Mononuclear cell (primary cell): ENCODE measurements around the gene BICC1. TPM values are rescaled to one million over a fixed set of nuclear protein-coding genes. Genes with fewer than 3 reads are reported as not detected.

Experiments
- H3K27me3 ChIP-seq: 2 replicates; pipeline ENCODE4 v1.6.0; 2011; ENCODE audit warnings: low read length, control low read depth; ENCODE audit not compliant: insufficient read depth
- H3K4me1 ChIP-seq: 2 replicates; pipeline ENCODE4 v1.5.1; 2011; ENCODE audit warnings: mild to moderate bottlenecking, low read length, control low read depth; ENCODE audit not compliant: insufficient read depth
- H3K4me3 ChIP-seq: 2 replicates; pipeline ENCODE4 v1.5.1; 2011; ENCODE audit warnings: mild to moderate bottlenecking, low read length, moderate library complexity
- H3K9me3 ChIP-seq: 2 replicates; pipeline ENCODE4 v1.5.1; 2011; ENCODE audit warnings: low read depth, mild to moderate bottlenecking, control low read depth, low read length
- total RNA-seq: library from RNA; depleted of rRNA; stranded (reverse); fragments of >200 nt; gene quantifications from one replicate; pipeline ENCODE4 v1.2.3, GENCODE V29; 2012

BICC1 gene
- total RNA-seq, 1 donor = 0.21 TPM

GRCh38 chr10:58704671-58705141, 192.0 kb downstream of the BICC1 start:
- Histone ChIP-seq H3K27me3 (no peaks in the 10 kb centered on the region), H3K4me1 (no peaks in the 10 kb centered on the region), H3K4me3 (no peak overlapping the region), H3K9me3 (no peaks in the 10 kb centered on the region)

- Histone ChIP-seq H3K9me3 (no peaks in the 10 kb centered on the region), H3K4me1 (no peaks in the 10 kb centered on the region), H3K27me3 (no peaks in the 10 kb centered on the region), H3K4me3 (no peak overlapping the region)
Observed at GRCh38 chr10:58706836-58707235, 194.2 kb downstream of the BICC1 start.

GRCh38 chr10:58712141-58712540, 199.5 kb downstream of the BICC1 start:
- Histone ChIP-seq H3K4me3 (no peak overlapping the region), H3K27me3 (no peaks in the 10 kb centered on the region), H3K9me3 (no peaks in the 10 kb centered on the region), H3K4me1 (no peaks in the 10 kb centered on the region)

- no peaks in the 10 kb centered on the region for H3K9me3 ChIP-seq
- H3K27me3 ChIP-seq = no peaks in the 10 kb centered on the region
- no peak overlapping the region for H3K4me3 ChIP-seq
- H3K4me1 ChIP-seq = no peaks in the 10 kb centered on the region
Observed at GRCh38 chr10:58712982-58713381, 200.3 kb downstream of the BICC1 start.

- Histone ChIP-seq H3K4me1 (no peaks in the 10 kb centered on the region), H3K4me3 (no peak overlapping the region), H3K27me3 (no peaks in the 10 kb centered on the region), H3K9me3 (no peaks in the 10 kb centered on the region)
Observed at GRCh38 chr10:58714409-58714808, 201.7 kb downstream of the BICC1 start.

GRCh38 chr10:58715061-58715460, 202.4 kb downstream of the BICC1 start:
- no peaks in the 10 kb centered on the region for H3K9me3 ChIP-seq
- no peaks in the 10 kb centered on the region for H3K4me1 ChIP-seq
- H3K27me3 ChIP-seq = no peaks in the 10 kb centered on the region
- H3K4me3 ChIP-seq = no peak overlapping the region

- H3K9me3 ChIP-seq = no peaks in the 10 kb centered on the region
- H3K4me3 ChIP-seq = no peak overlapping the region
- H3K27me3 ChIP-seq = no peaks in the 10 kb centered on the region
- H3K4me1 ChIP-seq = no peaks in the 10 kb centered on the region
Observed at GRCh38 chr10:58718596-58718995, 205.9 kb downstream of the BICC1 start.

- Histone ChIP-seq H3K4me3 (no peak overlapping the region), H3K9me3 (no peaks in the 10 kb centered on the region), H3K4me1 (no peaks in the 10 kb centered on the region), H3K27me3 (no peaks in the 10 kb centered on the region)
Observed at GRCh38 chr10:58721601-58722281, 209.1 kb downstream of the BICC1 start.

- Histone ChIP-seq H3K4me3 (no peak overlapping the region), H3K9me3 (no peaks in the 10 kb centered on the region), H3K27me3 (no peaks in the 10 kb centered on the region), H3K4me1 (no peaks in the 10 kb centered on the region)
Observed at GRCh38 chr10:58723186-58723585, 210.5 kb downstream of the BICC1 start.

GRCh38 chr10:58723966-58724365, 211.3 kb downstream of the BICC1 start:
- H3K9me3 ChIP-seq = no peaks in the 10 kb centered on the region
- no peak overlapping the region for H3K4me3 ChIP-seq
- no peaks in the 10 kb centered on the region for H3K27me3 ChIP-seq
- no peaks in the 10 kb centered on the region for H3K4me1 ChIP-seq

GRCh38 chr10:58724781-58725180, 212.1 kb downstream of the BICC1 start:
- Histone ChIP-seq H3K9me3 (no peaks in the 10 kb centered on the region), H3K27me3 (no peaks in the 10 kb centered on the region), H3K4me1 (no peaks in the 10 kb centered on the region)

GRCh38 chr10:58725901-58726300, 213.2 kb downstream of the BICC1 start:
- Histone ChIP-seq H3K4me1 (no peaks in the 10 kb centered on the region), H3K4me3 (no peak overlapping the region), H3K27me3 (no peaks in the 10 kb centered on the region), H3K9me3 (no peaks in the 10 kb centered on the region)

More at GRCh38 chr10:58724781-58725180, 212.1 kb downstream of the BICC1 start:
- no peak overlapping the region for H3K4me3 ChIP-seq

- Histone ChIP-seq H3K27me3 (no peaks in the 10 kb centered on the region), H3K9me3 (no peaks in the 10 kb centered on the region), H3K4me1 (no peaks in the 10 kb centered on the region), H3K4me3 (no peak overlapping the region)
Observed at GRCh38 chr10:58727633-58728032, 215.0 kb downstream of the BICC1 start.

GRCh38 chr10:58731276-58731675, 218.6 kb downstream of the BICC1 start:
- H3K27me3 ChIP-seq = no peaks in the 10 kb centered on the region
- H3K4me3 ChIP-seq = no peak overlapping the region
- no peaks in the 10 kb centered on the region for H3K4me1 ChIP-seq
- H3K9me3 ChIP-seq = no peaks in the 10 kb centered on the region

GRCh38 chr10:58733436-58733835, 220.8 kb downstream of the BICC1 start:
- H3K9me3 ChIP-seq = no peaks in the 10 kb centered on the region
- H3K4me3 ChIP-seq = no peak overlapping the region
- no peaks in the 10 kb centered on the region for H3K27me3 ChIP-seq
- H3K4me1 ChIP-seq = no peaks in the 10 kb centered on the region

- H3K4me3 ChIP-seq = no peak overlapping the region
- H3K4me1 ChIP-seq = no peaks in the 10 kb centered on the region
- no peaks in the 10 kb centered on the region for H3K9me3 ChIP-seq
- H3K27me3 ChIP-seq = no peaks in the 10 kb centered on the region
Observed at GRCh38 chr10:58734116-58734515, 221.4 kb downstream of the BICC1 start.
